ENCODE data around the gene MBD5.

DNA sequence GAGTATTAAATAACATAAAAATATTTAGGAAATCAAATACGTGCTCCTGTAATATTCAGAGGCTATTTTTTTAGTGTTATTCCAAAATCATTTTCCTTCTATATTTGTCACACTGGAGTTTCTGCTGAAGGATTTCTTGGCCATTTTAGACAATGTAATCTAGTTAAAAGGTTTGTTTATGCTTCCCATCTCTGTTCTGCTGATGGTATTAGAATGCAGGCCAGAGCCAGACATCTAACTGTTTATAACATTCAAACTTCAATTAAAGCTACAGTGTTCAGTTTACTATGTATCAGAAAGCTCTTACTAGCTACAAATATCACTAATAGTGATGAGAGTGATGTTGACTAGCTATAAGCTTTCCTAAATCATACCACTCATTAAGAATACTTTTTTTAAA lies 7.9 kb downstream of the MBD5 start:
- TF ChIP-seq, protein P1, sequence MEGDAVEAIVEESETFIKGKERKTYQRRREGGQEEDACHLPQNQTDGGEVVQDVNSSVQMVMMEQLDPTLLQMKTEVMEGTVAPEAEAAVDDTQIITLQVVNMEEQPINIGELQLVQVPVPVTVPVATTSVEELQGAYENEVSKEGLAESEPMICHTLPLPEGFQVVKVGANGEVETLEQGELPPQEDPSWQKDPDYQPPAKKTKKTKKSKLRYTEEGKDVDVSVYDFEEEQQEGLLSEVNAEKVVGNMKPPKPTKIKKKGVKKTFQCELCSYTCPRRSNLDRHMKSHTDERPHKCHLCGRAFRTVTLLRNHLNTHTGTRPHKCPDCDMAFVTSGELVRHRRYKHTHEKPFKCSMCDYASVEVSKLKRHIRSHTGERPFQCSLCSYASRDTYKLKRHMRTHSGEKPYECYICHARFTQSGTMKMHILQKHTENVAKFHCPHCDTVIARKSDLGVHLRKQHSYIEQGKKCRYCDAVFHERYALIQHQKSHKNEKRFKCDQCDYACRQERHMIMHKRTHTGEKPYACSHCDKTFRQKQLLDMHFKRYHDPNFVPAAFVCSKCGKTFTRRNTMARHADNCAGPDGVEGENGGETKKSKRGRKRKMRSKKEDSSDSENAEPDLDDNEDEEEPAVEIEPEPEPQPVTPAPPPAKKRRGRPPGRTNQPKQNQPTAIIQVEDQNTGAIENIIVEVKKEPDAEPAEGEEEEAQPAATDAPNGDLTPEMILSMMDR (IDR thresholded peaks at IDR 0.05): no peak
- no peak for TF ChIP-seq EZH2phosphoT487 (IDR thresholded peaks at IDR 0.05)
- no peak for TF ChIP-seq EZH2 (IDR thresholded peaks at IDR 0.05)

Measured in neural progenitor cell (in vitro differentiated cells).